NCI-H146 treated with DMSO at 0.1 percent for 48 hours (cell line): ENCODE data around the gene EEF2.
"Not testable (repeated sequence)": the region's sequence is repeated elsewhere in the genome, so short reads cannot be mapped to it uniquely, and the experiment has no call there.

Experiments
- DNase-seq: peaks from one replicate; lab custom pipeline; 2025; ENCODE audit not compliant: unreplicated experiment; lab: John Stamatoyannopoulos, UW

EEF2 gene

DNA sequence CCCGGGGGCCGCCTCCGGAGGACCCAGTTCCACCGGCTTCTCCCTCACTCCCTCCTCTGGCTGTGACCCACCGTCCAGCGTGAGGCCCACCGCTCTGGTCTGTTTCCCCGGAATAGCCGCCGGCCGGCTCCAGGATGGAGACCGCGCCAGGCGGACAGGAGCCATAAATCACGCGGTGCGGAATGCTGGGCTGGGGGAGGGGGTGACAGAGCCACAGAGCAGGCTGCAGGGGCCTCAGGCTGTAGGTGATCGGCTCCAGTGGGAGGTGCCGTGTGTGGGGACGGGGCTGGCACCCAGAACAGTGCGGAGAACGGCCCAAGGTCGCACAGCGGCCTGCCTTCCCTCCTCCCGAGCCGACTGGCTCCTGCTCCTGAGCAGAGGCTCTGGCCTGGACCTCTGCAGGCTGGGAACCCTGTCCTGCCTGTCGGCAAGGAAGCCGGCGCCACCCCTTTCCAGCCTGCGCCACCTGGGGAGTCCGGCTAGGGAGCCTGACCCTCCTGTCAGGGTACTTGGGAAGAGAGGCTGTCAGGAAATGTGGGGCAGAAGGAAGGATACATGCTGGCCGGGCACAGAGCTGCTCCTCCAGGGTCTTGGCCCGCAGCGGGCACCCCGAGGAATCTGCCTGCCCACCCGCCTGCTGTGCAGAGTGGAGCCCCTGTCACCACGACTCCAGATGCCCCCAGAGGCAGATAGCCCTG lies 30.6 kb upstream of the EEF2 start:
- no peak for DNase-seq

DNA sequence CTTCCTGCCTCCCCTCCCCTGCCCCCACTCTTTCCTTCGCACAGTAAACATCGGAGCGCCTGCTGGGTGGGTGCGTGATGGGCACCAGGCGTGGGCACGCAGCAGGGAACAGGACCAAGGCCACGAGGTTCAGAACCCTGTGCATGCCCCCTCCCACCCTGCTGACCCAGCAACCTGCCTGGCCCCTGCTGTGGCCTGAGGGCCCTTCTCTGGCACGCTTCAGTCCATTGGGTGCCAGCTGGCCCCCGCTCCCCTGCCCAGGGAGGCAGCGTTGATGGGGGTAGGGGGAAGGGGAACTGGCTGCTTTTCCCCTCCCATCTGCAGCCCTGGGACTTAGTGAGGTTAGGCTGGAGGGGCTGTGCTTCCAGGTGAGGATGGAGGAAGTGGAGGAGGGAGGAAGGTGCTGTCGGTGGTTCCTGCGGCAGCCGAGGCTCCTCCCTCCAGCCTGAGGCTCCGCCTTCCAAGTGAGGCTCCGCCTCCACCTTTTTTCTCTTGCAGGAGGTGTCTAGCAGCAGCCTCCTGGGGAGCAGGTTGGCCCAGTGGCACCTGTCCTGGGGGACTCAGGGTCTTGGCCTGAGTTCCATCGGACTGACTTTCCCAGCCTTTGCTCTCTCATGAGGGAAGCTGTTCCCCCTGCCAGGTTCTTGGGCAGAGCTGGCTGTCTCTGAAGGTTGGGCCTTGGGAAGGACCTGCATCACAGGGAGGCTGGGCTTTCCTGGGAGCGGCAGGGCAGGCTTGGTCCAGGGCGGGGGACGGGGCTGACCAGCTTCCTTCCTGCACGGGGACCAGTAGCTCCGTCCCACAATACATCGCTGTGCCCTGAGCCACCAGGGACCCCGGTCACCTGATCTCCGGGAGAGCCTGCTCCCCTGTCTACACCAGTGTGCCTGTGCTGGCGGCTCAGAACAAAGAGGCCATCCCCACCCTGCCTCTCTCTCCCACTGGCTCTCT lies 29.6 kb upstream of the EEF2 start:
- DNase-seq = no peak

DNA sequence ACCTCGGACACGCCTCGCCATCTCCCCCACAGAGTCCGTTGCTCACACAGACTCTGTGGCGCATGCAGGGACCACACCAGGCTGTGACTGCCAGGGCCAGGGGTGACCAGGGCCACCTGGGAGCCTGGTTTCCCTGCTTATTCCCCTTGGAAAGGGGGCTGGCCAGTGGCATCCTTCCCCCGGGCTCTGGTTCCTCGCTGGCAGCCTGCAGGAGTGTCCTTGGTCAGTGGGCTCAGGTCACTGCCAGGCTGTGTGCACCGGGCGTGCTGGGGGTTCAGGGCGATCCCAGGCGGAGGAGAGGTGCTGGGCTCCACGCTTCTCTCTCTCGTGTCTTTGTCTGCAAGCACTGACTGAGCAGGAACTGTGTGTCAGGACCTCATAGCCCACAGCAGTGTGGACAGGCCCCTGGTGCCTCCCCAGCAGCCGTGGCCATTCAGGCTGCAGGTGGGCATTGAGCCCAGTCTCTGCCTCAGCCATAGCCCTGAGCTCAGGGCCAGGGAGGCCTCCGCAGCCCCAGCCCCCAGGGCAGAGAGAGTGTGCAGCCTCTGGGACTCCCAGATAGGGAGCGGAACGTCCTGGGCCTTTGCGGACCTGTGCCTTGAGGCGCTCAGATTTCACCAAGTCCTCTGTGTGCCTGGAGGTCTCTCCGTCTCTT lies 28.8 kb upstream of the EEF2 start:
- no peak for DNase-seq

DNA sequence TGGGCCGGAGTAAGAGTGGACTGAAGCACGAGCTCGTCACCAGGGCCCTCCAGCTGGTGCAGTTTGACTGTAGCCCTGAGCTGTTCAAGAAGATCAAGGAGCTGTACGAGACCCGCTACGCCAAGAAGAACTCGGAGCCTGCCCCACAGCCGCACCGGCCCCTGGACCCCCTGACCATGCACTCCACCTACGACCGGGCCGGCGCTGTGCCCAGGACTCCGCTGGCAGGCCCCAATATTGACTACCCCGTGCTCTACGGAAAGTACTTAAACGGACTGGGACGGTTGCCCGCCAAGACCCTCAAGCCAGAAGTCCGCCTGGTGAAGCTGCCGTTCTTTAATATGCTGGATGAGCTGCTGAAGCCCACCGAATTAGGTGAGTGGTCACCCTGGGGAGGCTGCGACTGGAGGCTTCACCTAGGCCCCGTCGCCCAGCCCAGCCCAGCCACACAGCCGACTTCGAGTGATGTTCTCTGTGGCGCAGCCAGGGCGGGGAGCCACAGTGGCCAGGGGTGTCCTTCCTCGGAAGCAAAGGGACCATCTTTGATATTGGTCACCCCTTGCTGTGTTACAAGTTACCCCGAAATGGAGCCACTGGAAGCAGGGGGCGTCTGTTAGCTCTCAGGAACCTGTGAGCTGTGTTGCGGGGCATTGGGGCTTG lies 27.8 kb upstream of the EEF2 start:
- no peak for DNase-seq

DNA sequence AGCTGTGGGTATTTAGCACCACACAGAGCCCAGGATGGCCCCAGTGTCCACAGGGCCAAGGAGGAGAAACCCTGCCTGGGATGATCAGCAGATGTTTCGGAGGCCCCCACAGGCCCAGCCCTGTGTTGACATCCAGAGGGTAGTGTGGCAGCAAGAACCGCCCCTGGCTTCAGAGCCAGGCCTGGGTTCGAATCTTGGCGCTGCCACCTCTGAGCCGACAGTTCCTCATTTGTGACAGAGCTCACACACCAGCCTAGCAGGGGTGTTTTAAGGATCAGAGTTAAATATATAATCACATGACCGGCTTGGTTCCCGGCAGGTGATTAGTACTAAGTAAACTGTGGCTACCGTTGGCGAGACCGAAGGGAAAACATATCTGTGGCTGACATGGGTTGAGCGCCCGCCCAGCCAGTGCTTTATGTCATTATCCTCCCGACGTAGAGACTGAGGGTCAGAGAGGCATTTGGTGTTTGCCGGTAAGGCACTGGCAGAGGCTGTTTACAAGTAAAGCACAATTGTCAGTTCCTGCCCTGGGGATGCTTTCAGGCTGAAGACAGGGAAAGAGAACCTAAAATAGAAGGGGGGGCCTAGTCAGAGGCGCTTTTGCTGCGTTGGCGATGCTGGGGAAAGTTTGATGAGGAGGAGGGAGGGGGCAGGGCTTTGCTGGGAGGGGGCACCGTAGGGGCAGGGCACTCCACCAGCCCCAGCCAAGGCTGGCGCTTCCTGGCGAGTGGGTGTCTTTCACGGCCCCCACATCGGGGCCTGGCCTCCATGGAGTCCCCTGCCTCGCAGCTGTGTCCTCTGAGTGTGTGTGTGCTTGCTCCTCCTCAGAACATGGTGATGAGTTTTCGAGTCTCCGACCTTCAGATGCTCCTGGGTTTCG lies 27.1 kb upstream of the EEF2 start:
- peak; percentile 26 for DNase-seq

DNA sequence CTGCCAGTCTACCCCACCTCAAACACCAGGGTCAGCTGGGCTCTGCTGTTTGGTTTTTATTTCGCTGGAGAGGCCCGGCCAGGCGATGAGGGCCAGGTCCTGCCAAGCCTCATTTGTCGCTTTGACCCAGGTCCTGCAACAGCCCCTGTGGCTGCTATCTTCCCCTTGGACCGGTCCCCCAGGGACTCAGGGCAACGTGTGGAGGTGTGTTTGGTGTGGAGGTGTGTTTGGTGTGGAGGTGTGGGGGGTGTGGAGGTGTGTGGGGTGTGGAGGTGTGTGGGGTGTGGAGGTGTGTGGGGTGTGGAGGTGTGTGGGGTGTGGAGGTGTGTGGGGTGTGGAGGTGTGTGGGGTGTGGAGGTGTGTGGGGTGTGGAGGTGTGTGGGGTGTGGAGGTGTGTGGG lies 26.2 kb upstream of the EEF2 start:
- DNase-seq = not testable (repeated sequence)

DNA sequence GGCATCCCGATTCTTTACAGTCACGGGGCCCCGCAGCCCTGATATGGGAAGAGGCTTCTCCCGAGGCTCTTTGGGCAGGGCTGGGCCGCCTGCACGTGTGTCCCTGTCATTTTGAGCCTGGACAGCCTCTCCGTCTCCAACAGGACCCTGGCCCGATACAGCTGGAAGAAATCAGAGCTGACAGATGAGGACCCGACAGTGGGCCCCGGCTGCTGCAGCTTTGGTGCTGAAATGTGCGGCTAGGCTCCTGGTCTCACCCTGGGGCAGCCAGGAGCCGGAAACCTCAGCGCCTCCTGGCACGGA lies 25.5 kb upstream of the EEF2 start:
- DNase-seq = no peak

DNA sequence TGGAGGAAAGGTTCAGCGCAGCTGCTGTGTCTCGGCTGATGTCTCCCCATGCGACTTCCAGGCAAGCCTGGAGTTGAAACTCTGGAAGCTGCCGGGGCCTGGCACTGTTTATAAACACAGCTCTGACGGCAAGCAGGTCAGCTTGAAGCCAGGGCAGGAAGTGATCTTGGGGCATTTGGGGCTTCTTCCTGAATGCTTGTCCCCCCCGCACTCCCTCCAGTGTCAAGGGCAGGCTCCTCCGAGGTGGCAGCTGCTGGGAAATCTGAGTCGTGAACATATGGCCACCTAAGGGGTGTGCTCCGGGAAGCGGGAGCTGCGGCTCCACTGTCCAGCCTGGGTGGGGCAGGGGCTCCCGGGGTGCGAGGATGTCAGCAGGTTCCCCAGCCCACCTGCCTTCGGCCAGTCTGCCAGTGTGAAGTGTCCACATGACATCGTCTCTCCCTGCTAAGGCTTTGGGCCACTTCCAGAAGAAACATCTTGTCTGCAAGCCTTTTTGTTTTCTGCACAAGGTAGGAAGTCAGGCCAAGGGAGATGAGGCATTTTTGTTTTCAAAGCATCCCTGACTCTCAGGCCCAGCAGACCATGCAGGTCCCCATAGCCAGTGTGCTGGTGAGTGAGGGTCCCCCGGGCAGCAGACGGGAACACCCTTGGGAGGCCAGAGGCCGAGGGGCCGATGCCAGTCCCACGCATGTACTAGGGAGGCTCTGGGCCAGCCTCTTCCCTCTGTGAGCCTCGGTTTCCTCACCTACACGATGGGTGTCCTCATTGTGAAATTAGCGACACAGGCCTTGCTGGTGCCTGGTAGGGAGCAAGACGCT lies 24.9 kb upstream of the EEF2 start:
- DNase-seq = no peak

DNA sequence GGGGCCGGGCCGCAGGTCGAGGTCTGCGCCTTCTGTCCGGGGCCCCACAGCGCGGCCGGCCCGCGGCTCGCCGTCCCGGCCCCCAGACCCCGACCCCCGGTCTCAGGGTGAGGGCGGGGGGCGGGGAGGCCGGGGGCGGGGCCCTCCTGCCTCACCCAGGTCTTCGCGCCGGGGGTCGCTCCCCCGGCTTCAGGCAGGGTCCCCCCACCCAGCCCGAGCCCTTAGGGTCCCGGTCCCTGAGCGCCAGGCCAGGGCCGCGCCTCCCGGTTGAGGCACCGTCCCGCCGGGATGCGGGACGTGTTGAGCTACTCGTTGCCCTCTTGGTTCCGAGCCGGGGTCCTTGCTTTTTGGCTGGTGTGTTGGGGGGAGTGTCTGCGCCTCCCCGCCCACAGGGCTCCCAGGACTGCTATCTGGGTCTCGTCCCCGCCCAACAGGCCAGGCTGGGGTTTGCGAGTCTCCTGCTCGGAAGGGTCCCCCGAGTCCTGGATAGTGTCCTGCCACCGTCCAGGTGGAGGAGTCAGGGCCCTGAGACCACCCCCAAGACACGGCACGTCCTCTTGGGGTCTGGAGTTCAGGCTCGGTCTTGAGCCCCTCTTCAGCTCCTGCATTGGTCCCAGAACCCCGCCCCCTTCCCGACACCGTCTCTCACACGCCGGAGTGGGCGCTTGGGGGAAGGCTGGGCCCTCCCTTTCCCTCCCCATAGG lies 22.7 kb upstream of the EEF2 start:
- DNase-seq = no peak

DNA sequence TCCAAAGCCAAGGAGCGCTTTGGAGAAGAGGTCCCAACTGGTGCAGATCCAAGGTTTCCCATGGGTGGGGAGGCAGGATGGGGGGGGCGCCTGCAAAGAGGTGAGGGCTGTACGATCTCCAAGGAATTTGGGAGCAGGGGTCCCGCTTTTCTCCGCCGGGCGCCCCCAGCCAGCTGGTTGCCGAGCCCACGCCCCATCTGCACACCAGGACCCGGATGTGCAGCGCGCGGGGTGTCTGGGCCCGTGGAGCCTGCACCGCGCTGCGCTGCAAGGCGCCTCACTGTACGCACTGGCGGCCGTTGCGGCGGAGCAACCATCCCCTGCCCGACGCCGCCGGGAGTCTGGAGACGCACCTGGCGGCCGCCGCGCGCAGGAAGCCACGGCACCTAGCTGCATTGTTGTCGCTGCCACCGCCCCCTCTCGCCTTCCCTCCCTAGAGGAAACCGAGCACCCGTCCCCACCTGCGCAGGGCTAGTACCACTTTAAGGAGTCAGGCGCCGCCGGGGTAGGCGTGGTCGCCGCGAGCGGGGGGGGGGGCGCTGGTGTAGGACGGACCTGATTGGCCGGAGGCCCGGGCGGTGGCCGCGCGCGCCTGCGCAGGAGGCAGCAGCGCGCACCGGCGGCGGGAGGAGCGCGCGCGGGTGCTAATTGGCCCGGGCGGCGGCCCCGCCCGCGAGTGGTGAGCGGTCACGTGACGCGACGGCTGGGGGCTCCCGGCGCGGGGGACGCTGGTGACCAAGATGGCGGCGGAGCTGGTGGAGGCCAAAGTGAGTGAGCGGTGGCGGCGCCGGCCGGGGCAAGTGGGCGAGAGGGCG lies 22.0 kb upstream of the EEF2 start, which contains the start of gene PIAS4:
PIAS4 (plus strand) TSS at position 716 of the 815 bp plus-strand sequence; CDS start at position 741, 25 bp downstream.
- peak; percentile 88 for DNase-seq

DNA sequence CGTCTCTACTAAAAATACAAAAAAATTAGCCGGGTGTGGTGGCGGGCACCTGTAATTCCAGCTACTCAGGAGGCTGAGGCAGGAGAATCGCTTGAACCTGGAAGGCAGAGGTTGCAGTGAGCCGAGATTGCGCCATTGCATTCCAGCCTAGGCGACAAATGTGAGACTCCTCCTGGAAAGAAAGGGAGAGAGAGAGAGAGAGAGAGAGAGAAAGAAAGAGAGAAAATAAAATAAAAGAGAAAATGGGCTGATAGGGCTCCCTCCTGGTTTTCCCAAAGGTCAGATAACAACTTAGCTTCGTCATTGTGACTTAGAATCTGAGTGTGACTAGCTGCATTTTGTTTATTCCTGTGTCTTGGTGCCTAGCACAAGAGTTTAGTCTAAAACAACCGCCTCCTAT lies 20.2 kb upstream of the EEF2 start:
- not testable (repeated sequence) for DNase-seq

DNA sequence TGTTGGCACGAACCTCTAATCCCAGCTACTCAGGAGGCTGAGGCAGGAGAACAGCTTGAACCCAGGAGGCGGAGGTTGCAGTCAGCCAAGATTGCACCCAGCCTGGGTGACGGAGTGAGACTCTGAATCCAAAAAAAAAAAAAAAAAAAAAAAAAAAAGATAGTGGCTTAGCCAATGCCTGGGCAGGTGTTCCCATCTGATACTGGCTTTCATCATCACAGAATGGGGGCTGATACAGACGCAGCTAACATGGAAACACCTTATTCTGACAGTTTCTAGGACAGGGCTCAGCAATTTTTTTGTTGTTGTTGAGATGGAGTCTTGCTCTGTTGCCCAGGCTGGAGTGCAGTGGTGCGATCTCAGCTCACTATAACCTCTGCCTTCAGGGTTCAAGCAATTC lies 15.5 kb upstream of the EEF2 start:
- DNase-seq = not testable (repeated sequence)

DNA sequence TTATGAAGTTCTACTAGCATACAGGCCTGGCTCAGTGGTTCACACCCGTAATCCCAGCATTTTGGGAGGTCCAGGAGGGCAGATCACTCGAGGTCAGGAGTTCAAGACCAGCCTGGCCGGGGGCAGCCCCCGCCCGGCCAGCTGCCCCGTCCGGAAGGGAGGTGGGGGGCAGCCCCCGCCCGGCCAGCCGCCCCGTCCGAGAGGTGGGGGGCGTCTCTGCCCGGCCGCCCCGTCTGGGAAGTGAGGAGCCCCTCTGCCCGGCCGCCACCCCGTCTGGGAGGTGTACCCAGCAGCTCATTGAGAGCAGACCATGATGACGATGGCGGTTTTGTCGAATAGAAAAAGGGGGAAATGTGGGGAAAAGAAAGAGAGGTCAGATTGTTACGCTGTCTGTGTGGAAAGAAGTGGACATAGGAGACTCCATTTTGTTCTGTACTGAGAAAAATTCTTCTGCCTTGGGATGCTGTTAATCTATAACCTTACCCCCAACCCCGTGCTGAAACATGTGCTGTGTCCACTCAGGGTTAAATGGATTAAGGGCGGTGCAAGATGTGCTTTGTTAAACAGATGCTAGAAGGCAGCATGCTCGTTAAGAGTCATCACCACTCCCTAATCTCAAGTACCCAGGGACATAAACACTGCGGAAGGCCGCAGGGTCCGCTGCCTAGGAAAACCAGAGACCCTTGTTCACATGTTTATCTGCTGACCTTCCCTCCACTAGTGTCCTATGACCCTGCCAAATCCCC lies 13.6 kb upstream of the EEF2 start:
- not testable (repeated sequence) for DNase-seq

DNA sequence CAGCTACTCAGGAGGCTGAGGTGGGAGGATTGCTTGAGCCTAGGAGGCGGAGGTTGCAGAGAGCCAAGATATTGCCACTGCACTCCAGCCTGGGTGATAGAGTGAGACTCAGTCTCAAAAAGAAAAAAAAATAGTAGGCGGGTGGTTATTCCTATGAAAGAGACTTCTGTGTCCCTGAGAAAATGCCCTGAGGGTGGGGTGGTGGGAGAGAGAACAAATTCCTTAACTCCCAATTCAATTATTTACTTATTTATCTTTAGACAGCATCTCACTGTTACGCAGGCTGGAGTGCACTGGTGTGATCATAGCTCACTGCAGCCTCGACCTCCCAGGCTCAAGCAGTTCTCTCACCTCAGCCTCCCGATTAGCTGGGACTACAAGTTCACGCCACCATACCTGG lies 10.3 kb upstream of the EEF2 start:
- no peak for DNase-seq

DNA sequence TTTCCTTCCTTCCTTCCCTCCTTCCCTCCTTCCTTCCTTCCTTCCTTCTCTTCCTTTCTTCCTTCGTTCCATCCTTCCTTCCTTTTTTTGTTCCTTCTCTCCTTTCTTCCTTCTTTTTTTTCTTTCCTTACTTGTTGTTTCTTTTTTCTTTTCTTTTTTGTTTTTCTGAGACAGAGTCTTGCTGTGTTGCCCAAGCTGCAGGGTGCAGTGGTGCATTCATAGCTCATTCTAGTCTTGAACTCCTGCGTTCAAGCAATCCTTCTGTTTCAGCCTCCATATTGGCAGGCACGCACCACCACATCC lies 5.5 kb upstream of the EEF2 start:
- no peak for DNase-seq

DNA sequence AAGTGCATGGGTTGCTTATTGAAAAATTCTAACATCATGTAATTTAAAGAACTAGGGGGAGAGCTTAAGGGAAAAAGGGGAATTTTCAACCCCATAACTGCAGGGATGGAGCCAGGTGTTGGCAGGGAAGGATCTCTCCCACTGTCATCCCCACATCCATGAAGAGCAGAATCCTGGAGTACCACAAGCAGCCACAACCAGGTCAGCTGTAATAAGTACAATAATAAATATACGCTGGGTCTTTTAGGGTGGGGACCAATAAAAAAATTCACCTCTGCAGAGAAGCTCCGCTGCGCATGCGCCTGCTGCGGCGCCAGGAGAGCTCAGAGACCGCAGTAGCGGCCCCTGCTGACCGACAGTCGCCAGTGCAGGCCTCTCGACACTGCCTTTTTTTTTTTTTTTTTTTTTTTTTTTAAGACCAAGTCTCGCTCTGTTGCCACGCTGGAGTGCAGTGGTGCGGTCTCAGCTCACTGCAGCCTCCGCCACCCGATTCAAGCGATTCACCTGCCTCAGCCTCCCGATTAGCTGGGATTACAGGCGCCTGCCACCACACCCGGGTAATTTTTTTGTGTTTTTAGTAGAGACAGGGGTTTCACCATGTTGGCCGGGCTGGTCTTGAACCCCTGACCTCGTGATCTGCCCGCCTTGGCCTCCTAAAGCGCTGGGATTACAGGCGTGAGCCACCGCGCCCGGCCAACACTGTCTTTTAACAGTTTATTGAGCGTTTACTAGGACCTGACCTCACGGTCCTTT lies 2.5 kb upstream of the EEF2 start:
- DNase-seq = peak; percentile 41
